SH-SY5Y (cell line): ENCODE data around the gene DMD.

Source experiments
- GATA2 ChIP-seq: IDR thresholded peaks from 2 replicates; pipeline ENCODE4 v1.6.1; 2011; ENCODE audit warnings: mild to moderate bottlenecking, low read depth, low read length
- GATA3 ChIP-seq: IDR thresholded peaks from 2 replicates; pipeline ENCODE4 v1.6.1; 2011; ENCODE audit warnings: low read depth, mild to moderate bottlenecking, low read length, moderate library complexity

DNA sequence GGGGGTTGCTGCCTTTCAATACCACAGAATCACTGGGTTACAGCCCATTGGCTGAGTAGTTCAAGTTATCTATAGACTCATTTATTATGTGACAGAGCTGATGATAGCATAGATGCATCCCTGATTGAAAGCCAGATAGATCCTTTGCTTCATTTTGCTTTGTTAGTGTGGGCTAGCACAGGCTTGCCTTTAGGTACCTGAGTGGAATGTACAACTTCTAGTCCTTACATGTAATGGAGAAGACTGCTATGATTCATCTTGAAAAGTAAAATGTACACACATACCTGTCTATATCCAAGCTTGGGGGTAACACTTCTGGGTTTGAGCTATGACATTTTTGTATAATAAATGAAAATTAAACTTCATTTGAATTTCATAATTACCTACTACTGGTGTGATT, 1913.5 kb downstream of the DMD start:
- TF ChIP-seq GATA2 (no peak), GATA3 (no peak)
